ENCODE data around the gene TMCO4. TPM values are rescaled to one million over a fixed set of nuclear protein-coding genes. Genes with fewer than 3 reads are reported as not detected.

The TMCO4 gene
- total RNA-seq, 1 donor, result 25.3 TPM

DNA sequence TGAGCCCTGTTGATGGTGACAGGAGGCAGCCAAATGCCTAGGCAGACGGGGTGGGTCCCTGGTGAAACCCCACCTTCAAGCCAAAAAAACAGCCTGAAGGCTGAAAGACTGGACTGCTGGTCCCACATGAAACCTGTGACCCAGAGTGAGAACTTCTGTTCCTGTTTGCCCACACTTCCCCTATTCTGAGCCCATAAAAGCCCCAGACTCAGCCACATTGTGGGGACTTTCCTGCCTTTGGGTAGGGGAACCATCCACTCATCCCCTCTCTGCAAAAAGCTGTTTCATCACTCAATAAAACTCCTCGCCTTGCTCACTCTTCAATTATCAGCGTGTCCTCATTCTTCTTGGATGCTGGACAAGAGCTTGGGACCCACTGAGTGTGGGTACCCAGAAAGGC is 109.9 kb downstream of the TMCO4 start:
- DNase-seq (ENCODE audit: low read depth in 2 of 3, low spot score in 2 of 3), result peak in 1 of 3 donors; percentile 38

DNA sequence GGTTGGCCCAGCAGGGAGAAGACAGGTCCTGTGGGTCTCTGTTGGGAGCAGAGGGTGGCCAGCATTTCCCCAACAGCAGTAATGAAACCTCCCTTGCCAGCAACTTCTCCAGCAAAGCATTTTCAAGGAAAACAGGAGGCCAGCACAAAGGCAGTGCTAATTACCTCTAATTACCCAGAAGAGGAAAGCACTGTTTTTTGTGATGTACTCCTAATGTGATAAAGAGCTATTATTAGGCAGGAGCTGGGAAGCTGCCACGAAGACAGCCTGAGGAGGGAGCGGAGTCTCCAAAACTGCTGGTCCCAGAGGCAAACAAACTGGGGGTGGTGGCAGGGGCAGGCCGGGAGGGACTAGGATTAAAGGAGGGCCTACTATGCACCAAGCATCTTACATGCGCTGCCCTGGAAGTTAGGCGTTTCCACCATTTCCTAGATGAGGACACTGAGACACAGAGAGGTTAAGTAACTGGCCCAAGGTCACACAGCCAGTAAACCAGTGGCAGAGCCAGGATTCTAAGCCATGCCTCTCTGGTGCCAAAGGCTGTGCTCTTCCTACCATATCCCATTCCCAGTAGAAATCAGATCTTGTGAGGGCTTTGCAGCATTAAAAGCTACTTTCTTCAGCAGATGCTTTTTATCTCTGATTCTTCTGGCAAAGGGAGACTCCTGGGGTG is 110.5 kb downstream of the TMCO4 start:
- no peak for DNase-seq (ENCODE audit: low read depth in 2 of 3, low spot score in 2 of 3)

DNA sequence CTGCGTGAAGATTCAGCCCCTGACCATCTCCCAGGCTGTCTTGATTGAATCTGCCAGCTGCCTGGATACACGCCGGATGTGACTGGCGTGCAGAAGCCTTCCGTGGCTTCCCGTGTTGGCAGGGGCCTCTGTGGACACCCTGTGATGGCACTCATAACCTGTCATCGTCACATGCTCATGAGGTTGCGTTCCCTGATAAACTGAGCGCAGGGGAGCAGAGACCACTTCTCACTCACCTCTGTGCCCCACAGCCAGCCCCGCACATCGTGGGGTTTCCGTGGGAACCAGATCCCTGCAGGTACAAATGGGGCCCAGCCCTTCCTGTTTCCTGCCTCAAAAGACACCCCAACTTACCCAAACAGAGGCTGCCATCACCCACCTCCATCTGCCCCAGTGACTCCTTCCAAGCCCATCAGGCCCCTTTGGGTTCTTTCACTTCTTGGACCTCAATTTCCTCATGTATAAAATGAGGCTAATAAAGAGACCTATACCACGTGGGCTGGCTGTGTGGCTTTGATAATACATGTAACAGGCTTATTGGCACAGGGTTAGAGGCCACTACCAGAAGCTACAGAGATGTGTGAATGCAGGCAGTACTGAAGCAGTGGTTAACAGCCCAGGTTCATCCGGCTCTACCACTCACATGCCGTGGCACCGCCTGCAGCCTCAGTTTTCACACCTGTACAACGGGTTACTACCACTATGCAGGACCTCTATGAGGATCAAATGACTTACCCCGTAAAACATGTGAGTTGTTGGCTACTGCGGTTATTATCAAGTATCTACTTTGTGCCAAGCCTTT is 111.5 kb downstream of the TMCO4 start:
- no peak for DNase-seq (ENCODE audit: low read depth in 2 of 3, low spot score in 2 of 3)

DNA sequence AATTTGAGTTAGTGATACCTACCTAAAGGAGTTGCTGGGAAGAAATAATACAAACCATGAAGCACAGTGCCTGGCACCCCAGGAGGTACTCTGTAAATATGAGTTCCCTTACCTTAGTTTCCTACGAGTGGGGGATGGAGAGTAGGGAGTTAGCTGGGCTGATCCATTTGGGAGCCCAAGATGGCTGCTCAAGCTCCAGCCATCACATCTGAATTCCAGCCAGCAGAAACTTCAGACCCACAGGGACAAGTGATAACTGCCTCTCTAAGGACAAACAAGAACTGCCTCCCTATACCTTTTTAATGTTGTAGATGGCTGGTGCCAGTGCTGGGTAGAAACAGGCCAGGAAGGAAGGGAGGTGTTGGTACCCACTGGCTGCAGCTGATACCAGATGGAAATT is 112.3 kb downstream of the TMCO4 start:
- DNase-seq (ENCODE audit: low read depth in 2 of 3, low spot score in 2 of 3), result no peak

DNA sequence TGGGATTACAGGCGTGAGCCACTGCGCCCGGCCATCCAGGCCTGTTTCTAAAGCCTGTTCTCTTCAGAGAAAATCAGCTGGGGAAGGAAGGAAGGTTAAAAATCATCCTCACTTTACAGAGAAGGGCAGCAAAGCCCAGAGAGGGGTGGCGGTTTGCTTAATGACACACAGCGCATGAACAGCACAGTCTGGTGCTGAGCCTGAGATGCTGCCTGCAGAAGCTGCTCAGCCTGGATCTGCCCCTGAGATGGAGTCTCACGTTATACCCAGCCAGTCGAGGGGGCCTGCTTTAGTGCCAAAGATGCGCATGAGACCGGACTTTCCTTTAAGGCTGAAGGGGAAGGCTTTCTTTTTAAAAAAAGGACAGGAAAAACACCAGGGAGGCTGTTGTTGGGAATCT is 113.7 kb downstream of the TMCO4 start:
- no peak for DNase-seq (ENCODE audit: low read depth in 2 of 3, low spot score in 2 of 3)

DNA sequence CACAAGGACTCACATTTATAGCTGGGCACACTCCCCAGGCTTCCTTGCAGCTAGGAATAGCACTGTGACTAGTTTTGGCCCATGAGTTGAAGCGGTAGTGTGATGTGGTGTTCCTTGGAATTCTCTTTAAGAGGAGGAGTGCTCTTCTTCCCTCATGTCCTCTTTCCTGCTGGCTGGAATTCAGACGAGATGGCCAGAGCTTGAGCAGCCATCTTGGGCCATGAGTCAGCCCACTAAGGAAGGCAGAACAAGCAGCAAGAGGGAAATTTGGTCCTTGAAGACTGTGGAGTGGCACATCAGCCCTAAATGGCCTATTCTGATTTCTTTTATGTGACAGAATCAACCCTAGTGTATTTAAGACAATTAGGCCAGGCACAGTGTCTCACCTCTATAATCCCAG is 115.0 kb downstream of the TMCO4 start:
- DNase-seq (ENCODE audit: low read depth in 2 of 3, low spot score in 2 of 3), result no peak

DNA sequence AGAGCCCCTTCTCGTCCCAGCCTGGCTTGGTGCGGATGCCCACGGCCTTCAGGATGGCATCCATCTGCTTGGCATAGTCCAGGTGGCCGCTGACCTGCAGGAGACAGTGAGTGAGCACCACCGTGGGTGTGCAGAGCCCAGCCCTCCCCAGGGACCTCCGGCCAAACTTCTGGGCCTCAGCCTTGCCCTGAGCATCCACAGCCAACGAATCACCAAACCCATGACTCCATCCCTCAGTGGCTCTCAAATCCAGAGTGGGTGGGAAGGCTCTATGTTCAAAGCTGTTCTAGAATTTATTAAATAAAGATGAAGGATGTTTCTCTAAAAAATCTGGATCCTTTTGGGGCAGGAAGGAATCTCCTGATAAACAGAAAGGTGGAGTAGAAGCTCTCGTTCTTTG is 116.4 kb downstream of the TMCO4 start:
- no peak for DNase-seq (ENCODE audit: low read depth in 2 of 3, low spot score in 2 of 3)

DNA sequence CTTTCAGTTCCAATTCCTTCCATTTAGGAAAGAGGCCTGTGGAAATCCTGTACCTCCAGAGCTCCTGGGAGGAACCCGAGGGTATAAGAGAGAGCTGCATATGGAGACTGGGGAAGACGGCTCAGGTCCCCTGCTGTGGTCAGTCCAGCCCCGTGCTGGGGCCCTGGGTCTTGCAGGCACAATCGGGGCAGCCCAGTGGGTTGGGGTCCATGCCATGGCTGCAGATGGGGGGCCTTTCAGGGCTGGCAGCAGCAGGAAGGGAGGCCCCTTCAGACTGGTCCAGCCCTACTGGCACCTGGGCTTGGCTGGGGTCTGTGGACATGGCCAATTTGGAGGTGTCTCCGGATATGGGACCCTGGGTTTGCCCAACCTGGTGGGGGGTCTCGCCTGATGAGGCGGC is 116.8 kb downstream of the TMCO4 start:
- DNase-seq (ENCODE audit: low read depth in 2 of 3, low spot score in 2 of 3), result no peak

DNA sequence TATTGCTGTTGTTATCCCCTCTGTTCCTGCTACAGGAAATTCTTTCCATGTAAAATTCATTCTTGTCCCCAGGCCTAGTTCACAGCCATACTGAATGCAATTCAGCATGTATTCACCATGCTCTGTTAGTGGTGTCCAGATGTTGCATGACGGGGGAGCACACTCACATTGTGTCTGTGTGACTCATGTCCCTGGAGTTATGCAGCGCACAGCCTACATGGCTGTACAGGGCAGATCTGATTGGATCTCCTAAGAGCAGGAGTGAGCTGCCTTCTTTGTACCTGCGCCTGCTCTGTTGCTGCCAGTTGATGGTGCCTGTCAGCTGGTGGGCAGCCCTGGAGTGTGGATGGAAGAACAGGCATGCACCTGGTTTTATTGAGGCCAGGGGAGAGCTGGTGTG is 117.5 kb downstream of the TMCO4 start:
- no peak for DNase-seq (ENCODE audit: low read depth in 2 of 3, low spot score in 2 of 3)

DNA sequence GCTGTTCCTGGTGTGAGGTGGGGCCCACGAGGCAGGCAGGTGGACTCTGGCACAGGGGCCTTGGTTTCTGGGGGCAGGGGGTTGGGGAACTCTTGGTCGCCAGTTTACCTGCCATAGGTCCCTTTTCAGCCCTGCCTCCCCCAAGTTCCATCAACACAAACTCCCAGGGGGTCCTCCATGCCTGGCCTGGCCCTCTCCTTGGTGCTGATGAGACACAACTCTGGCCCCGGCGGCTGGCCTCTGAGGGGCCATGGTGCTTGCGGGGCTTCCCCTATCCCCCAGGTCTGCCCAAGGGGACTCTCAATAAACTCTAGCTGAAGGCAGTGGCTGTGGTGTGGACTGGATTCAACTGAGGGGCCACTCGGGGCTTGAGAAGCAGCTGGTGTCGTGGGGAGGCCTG is 119.1 kb downstream of the TMCO4 start:
- DNase-seq (ENCODE audit: low read depth in 2 of 3, low spot score in 2 of 3), result no peak

DNA sequence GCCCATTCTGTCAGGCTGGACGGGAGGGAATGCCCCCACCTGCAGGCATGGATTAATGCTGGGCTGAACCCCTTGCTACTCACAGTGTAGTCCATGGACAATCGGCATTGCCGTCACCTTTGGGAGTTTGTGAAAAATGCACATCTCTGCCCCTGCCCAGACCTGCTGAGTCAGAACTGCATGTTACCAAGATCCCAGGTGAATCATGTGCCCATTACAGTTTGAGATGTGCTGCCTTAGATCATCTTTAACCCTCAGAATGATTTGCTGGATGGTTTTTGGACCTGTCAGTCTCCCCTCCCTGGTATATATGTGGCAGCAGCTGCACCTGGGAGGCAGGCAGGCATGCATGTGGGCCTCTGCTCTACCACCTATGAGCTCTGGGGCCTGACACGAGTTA is 120.0 kb downstream of the TMCO4 start:
- DNase-seq (ENCODE audit: low read depth in 2 of 3, low spot score in 2 of 3), result no peak

DNA sequence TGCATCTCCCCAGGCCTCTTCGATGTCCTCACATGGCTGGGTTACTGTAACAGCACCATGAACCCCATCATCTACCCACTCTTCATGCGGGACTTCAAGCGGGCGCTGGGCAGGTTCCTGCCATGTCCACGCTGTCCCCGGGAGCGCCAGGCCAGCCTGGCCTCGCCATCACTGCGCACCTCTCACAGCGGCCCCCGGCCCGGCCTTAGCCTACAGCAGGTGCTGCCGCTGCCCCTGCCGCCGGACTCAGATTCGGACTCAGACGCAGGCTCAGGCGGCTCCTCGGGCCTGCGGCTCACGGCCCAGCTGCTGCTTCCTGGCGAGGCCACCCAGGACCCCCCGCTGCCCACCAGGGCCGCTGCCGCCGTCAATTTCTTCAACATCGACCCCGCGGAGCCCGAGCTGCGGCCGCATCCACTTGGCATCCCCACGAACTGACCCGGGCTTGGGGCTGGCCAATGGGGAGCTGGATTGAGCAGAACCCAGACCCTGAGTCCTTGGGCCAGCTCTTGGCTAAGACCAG is 120.7 kb downstream of the TMCO4 start:
- no peak for DNase-seq (ENCODE audit: low read depth in 2 of 3, low spot score in 2 of 3)

DNA sequence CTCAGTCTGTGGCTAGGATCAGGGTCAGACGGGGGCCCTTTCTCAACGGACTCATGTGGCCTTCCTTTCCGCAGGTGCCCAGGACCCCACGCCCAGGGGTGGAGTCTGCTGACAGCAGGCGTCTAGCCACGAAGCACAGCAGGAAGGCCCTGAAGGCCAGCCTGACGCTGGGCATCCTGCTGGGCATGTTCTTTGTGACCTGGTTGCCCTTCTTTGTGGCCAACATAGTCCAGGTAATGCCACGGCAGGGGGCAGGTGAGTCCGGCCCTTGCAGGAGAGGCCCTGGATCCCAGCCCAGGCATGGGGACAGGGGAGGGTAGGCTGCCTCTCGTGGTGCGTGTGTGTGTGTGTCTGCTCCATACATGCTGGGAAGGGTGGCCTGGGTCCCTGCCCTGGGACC is 121.2 kb downstream of the TMCO4 start:
- DNase-seq (ENCODE audit: low read depth in 2 of 3, low spot score in 2 of 3), result no peak

DNA sequence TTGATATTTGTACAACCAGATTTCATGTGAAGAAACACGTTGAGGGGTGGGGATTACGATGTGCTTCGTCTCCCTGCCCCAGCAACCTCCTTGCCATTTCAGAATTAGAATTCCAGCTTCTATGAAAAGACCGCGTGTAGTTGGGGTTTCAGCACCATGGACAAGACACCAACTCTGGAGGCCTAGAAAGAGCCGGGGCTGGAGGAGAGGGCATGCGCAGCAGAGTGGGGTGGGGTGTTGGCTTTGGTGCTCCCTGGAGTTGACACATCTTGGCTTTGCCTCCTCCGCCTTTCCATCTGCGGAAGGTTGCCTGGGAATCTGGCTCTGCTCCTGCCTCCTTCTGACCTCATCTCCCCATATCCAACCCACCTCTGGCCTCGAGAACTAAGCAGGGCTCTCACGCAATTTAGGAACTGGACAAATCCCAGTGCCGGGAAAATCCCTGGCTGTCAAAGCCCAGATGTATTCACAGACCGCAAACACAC is 123.2 kb downstream of the TMCO4 start:
- DNase-seq (ENCODE audit: low read depth in 2 of 3, low spot score in 2 of 3), result peak in 2 of 3 donors; percentile 47 to 72

DNA sequence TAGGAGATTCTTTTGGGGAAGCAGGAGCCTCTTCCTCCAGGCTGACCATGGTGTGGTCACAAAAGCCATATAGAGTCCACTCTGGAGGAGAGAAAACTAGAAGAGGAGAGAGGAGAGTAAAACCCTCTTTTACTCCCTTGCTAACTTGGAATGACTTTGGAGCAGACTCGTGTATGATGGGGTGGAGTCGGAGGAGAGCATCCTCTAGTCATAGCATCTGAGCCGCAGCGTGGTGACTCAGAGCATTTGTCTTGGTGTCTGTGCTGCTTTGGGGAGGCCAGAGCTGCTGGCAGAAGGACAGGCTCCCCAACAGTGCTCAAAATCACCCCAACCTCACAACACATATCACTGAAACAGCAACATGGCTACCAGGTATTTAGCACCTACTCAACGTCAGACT is 123.9 kb downstream of the TMCO4 start:
- DNase-seq (ENCODE audit: low read depth in 2 of 3, low spot score in 2 of 3), result no peak

DNA sequence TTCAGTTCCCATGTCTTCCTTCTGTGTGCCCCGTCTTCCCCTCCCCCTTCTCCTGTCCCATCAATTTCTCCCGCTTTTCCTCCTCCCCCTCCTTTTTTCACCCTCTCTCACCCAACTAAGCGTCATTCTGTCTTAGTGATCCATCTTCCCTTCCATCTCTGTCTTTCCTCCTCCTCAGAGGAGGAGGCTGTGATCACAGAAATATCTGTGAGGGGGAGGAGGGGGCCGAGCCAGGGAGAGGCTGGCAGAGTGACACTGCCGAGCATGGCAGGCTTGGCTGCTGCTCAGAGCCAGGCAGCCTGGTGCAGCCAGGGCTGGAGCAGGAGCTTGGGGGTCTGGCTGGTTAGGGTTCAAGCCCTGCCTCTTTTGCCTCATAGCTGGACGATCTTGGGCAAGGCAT is 127.5 kb downstream of the TMCO4 start:
- DNase-seq (ENCODE audit: low read depth in 2 of 3, low spot score in 2 of 3), result no peak

DNA sequence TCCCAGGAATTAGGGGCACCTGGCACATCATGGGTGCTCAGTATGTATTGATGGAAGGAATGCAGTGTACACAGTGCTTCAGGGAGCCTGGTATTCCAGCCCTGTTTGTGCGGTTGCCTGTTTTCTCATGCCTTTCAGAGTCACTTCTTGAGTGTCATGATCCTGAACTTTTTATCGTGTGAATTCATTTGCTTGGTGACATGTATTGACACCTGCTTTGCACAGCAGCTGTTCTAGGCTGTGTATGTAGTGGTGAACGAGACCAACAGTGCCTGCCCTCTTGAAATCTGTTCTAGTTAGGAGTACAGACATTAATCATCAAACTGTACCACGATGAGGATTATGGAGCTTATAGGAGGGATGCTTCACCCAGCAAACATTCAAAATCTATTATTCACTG is 128.9 kb downstream of the TMCO4 start:
- no peak for DNase-seq (ENCODE audit: low read depth in 2 of 3, low spot score in 2 of 3)

DNA sequence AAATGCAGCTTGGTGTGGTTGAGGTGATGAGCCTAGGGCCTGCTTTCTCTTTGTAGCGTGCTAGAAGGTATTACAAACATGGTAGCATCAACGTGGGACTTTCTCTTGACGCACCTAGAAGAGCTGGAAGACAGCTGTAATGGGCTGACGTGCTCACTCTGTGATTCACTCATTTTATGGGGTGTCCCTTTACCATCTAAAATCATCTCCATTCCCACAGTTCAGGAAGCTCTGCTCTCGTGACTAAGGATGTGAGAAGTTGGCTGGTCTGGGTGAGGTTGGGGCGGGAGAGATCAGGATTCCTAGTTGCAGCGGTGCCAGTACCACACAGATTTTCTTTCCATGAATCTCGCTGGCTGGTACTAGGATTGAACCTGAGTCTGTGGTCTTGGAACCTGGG is 130.8 kb downstream of the TMCO4 start:
- DNase-seq (ENCODE audit: low read depth in 2 of 3, low spot score in 2 of 3), result no peak

DNA sequence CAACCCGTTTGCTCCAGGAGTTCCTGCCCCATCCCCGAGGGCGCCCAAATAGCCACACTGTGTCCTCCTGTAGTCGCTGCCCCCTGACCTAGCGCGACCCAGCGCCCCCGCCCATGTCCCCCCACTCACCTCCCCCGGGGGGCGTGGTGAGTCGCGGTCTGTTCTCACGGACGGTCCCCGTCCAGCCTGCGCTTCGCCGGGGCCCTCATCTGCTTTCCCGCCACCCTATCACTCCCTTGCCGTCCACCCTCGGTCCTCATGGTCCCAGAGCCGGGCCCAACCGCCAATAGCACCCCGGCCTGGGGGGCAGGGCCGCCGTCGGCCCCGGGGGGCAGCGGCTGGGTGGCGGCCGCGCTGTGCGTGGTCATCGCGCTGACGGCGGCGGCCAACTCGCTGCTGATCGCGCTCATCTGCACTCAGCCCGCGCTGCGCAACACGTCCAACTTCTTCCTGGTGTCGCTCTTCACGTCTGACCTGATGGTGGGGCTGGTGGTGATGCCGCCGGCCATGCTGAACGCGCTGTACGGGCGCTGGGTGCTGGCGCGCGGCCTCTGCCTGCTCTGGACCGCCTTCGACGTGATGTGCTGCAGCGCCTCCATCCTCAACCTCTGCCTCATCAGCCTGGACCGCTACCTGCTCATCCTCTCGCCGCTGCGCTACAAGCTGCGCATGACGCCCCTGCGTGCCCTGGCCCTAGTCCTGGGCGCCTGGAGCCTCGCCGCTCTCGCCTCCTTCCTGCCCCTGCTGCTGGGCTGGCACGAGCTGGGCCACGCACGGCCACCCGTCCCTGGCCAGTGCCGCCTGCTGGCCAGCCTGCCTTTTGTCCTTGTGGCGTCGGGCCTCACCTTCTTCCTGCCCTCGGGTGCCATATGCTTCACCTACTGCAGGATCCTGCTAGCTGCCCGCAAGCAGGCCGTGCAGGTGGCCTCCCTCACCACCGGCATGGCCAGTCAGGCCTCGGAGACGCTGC is 133.9 kb downstream of the TMCO4 start:
- DNase-seq (ENCODE audit: low read depth in 2 of 3, low spot score in 2 of 3), result peak in 1 of 3 donors; percentile 21

DNA sequence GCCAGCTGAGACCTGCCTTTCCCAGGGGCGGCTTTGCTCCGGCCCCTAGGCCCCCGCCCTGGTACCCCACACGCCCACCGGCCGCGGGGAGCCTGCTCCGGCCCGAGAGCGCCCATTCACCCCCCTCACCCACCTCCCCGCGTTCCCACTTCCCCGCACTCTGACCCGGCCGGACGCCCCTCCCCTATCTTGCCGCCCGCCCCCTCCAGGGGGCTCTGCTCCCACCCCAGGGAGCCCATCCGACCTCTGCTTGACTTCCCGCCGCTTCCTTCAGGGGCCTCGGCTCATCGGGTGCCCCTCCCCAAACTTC is 134.6 kb downstream of the TMCO4 start:
- no peak for DNase-seq (ENCODE audit: low read depth in 2 of 3, low spot score in 2 of 3)
